Stimulated activated CD8-positive, alpha-beta memory T cell treated with anti-CD3 and anti-CD28 coated beads, Interleukin-4, amount 100 ng/mL, for 24 hours (primary cell): ENCODE data around the gene WDR91.

Experiments
- DNase-seq: peaks from one replicate; pipeline ENCODE4 v3.0.0-alpha.2; 2020; ENCODE audit warnings: low read depth

Gene WDR91

GRCh38 chr7:135197906-135198655 is 13.2 kb downstream of the WDR91 start:
- DNase-seq = no peak

GRCh38 chr7:135197343-135197742 is 14.0 kb downstream of the WDR91 start:
- DNase-seq = no peak

GRCh38 chr7:135195968-135196629 is 15.2 kb downstream of the WDR91 start:
- no peak for DNase-seq

- DNase-seq = no peak
Observed at GRCh38 chr7:135195156-135195555, 16.2 kb downstream of the WDR91 start.

- no peak for DNase-seq
Observed at GRCh38 chr7:135194494-135195095, 16.7 kb downstream of the WDR91 start.

- DNase-seq = no peak
Observed at GRCh38 chr7:135193615-135194081, 17.7 kb downstream of the WDR91 start.

GRCh38 chr7:135192914-135193536 is 18.3 kb downstream of the WDR91 start:
- no peak for DNase-seq

- no peak for DNase-seq
Observed at GRCh38 chr7:135190703-135191102, 20.6 kb downstream of the WDR91 start.

- no peak for DNase-seq
Observed at GRCh38 chr7:135189961-135190360, 21.4 kb downstream of the WDR91 start.

GRCh38 chr7:135189221-135189662 is 22.1 kb downstream of the WDR91 start:
- DNase-seq = no peak

GRCh38 chr7:135188298-135188984 is 22.9 kb downstream of the WDR91 start:
- DNase-seq = no peak

GRCh38 chr7:135186841-135187253 is 24.5 kb downstream of the WDR91 start:
- no peak for DNase-seq

- no peak for DNase-seq
Observed at GRCh38 chr7:135186261-135186540, 25.1 kb downstream of the WDR91 start.

GRCh38 chr7:135185471-135186260 is 25.7 kb downstream of the WDR91 start:
- DNase-seq = no peak

GRCh38 chr7:135184254-135184841 is 27.0 kb downstream of the WDR91 start:
- no peak for DNase-seq

- no peak for DNase-seq
Observed at GRCh38 chr7:135183478-135183877, 27.8 kb downstream of the WDR91 start.

GRCh38 chr7:135181929-135182678 is 29.2 kb downstream of the WDR91 start:
- no peak for DNase-seq

GRCh38 chr7:135181261-135181928 is 29.9 kb downstream of the WDR91 start:
- no peak for DNase-seq

GRCh38 chr7:135180122-135180521 is 31.2 kb downstream of the WDR91 start:
- no peak for DNase-seq
